HG03521 (cell line): ENCODE data around the gene UGT1A6.

ENCODE experiments used
- ATAC-seq: cut with Tn5 transposase; IDR thresholded peaks from one replicate; pipeline ENCODE4 v1.9.1; 2021; ENCODE audit warnings: mild to moderate bottlenecking, moderate library complexity; ENCODE audit not compliant: unreplicated experiment

UGT1A6 gene

DNA sequence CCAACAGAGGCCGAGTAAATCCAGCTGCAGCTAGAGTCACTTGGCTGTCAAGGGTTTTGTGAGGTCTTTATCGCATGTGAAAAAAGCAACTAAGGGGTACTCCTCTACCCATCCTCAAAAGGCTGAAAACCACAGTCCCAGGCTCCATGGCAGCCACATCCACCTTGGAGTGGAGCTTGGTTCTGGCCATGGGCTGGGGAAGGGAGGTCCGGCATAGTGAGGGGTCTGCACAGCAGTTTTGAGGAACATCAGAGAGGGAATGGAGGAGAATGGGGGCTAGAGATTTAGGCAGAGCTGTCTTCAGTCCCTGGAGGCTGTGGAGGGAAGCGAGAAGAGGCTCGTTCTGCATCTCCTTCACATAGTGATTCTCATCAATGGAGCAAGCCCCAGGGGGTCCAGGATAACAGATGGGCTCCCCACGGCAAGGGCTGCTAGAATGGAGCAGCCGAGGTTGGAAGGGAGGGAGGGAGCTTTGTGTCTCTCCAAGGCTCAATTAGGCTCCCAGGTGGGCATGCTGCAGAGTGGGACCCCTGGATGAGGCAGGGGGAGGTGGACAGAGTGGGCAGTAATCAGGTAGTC, 106.5 kb downstream of the UGT1A6 start:
- ATAC-seq, result no peak

DNA sequence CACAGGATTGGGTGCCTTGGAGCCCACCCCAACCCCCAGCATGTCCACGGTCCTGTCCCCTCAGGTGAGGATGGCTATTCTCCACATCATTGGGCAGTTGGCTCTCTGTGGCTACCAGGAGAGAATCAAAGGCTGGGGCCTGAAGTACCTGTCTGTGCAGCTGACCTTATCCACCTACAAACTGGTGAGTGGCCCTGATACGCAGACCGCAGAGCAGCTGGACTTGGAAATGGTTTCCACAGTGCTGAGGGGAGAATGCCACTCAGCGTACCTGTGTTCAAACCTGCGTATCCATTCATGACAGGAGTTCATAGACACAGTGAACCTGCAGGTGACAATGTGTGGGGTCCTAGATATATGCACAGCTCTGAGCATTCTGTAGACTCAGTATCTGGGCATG, 107.0 kb downstream of the UGT1A6 start:
- no peak for ATAC-seq

DNA sequence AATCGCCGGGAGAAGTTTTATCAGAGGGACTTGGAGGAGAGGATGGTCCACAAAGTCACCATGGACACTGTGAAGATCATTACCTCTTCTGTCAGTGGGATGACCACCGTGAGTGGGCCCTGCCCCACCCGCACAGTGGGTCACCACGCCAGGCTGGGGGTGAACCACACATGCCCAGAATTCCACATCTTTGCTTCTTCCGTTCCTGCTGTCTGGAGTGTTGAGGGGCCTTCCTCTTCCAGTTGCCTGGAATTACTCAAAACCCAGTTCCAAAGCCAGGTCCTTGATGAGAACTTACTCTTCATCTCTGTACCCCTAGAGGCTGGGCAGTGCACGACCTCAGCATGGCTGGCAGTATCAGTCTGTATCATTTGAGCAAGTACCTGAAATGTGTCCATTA, 107.5 kb downstream of the UGT1A6 start:
- ATAC-seq, result no peak

DNA sequence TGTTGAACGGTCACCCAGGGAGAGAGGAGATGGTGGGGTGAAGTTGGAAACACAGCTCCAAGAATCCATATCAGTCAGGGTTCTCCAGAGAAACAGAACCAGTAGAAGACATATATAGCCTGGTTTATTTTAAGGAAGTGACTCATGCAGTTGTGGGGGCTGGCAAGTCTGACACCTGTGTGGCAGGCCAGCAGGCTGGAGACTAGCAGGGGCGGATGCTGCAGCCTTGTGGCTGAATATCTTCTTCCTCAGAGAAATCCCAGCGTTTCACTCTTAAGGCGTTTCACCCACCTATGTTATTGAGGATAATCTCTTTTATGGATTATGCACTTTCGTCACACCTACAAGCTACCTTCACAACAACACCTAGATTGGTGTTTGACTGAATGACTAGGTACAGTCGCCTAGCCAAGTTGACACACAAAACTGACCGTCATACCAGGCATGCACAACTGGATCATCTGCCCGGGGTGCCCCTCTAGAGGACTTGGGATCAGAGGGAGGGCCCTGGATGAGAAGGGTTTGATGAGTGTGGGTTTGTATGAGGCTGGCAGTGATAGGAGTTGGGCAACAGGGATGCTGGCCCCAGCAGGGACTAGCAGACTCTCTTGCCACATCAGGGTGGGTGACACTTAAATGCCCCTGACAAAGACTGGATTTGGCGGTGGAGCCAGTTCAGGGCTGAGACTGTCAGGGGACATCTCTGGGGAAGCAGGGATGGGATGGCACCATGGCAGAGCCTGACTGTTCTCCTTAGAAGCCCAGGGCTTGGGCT, 108.9 kb downstream of the UGT1A6 start:
- no peak for ATAC-seq

DNA sequence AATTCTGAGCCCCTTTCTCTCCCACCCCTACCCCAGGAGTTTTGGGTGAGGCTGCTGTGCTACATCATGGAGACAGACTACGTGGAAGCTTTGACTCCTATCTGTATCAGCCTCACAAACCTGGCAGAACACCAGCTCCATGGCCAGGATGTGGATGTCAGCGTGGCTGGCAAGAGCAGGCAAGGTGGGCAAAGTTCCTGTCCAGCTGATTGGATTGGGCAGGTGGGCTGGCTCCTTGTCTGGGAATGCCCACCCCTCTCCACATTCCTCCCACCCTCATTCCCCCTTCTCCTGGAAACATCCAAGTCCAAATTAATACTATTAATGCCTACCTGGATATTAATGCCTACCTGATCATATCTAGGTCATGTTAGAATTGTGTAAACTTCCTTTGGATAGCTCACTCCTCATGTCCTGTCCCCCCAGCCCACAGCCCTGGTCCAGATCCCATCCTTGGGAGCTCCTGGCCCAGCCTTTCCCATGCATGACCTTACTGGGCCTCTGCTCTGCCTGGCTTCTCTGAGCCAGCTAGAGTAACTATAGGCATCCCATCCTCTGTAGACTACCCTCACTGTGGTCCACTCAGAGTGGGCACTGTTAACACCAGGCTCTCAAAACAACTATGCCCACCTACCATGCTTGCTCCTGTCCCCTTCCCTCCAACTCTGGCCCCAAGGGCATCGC, 109.6 kb downstream of the UGT1A6 start:
- ATAC-seq, result no peak

DNA sequence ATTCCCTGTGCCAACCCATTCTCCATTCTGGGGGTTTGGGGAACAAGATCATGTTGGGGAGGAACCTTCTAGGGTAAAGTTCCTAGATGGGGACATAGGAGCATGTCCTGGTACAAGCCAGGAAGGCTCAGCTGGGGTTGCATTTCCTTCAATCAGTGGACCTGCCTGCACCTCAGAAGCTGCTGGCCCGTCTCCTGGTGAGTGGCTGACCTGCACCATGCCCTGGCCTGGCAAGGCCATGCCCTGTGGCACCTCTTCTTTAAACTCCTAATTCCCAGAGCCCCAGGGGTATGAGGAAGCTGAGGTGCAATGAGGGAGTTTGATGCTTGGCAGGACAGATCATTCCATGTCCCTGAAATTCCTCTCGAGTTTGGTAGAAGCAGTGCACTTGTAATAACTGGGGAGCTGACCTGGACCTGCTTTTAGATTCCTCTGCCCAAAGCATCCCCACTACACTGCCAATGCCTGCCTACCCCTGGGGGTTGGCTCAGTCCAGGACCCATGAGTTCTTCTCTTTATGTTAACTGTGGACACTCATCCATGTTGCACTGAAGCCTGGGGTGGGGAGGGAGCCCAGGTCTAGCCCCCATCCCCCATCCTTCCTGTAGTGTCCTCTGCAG, 110.7 kb downstream of the UGT1A6 start:
- no peak for ATAC-seq

DNA sequence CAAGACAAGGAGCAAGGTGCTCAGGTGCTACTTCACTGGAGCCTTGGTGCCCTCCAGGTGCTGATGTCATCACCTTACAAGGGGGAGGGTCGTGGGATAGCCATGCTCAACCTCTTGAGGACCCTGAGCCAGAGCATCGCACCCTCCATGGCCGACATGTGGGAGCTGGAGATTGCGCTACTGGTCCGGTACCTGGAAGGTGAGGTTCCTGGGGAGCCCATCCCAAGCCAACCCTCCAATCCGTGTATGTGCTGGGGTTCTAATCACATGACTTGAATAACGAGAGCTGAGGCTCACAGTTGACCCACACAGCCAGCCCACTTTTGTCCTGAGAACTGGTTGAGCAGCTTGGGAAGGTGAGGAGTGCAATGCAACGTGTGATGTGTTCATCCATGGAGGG, 111.3 kb downstream of the UGT1A6 start:
- ATAC-seq, result no peak

DNA sequence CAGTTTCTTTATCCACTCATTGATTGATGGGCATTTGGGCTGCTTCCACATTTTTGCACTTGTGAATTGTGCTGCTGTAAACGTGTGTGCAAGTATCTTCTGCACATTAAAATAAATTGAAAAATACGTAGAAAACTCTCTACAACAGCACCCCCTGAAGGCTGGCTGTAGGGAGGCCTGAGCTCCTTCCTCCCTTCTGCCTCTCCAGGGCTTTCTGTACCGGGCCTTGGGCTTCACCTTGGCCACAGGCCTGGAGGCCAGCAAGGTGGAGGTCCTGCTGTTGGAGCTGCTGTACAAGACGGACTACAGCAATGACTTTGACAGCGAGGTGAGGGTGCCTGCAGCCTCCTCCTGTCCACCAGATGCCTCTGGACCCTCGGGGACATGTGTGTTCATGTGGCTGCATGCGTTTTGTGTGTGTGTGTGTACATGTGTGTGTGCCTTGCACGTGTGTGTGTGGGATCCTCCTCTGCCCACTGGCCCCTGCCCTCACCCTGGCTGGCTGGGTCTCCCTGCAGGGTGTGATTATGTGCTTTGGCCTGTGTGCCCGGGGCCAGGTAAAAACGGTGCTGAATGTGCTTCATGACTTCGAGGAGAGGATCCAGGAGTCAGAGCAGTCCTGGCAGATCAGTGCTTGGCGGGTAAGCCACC, 114.7 kb downstream of the UGT1A6 start:
- ATAC-seq, result no peak

DNA sequence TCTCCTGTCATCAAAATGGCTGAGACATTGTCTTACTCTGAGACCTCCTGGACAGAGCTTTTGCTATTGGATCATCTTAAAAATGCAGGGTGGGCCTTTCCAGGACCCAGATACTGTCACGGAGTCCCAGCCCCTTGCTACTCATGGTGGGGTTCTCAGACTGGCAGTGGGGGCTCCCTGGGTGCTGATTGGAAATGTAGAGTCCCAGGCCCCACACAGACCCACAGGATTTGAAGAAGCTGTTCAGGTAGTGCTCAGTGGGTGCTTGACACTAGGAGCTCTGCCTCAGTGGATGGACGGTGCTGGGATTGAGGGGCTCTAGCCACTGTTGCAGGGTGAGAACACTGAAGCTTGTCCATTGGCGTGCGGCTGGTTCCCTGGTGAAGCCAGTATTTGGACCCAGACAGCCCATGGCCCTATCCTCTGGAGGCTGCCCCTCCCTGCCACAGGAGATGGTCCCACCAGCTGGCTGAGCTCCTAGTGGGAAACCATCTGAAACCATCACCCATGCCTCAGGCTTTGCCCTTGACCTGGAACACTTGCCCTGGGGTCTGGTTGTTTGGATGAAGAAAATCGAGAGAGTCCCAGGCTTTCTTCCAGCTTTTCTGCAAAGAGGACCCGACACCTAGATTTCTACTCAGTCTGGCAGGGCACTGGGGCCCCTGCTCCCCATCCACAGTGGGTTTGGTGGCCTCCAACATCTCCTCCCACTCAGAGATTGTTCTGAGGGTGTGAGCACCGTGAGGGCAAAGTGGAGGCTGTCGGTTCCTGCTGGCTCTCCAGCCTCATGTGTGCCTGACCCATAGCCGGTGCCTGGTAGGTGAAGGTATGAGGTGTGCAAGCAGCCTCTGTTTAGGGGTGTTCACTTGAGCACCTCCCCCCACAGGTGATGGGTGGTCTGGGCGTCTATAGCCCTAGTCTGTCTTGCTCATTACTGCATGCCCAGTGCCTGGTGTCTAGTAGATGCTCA, 115.6 kb downstream of the UGT1A6 start:
- no peak for ATAC-seq

DNA sequence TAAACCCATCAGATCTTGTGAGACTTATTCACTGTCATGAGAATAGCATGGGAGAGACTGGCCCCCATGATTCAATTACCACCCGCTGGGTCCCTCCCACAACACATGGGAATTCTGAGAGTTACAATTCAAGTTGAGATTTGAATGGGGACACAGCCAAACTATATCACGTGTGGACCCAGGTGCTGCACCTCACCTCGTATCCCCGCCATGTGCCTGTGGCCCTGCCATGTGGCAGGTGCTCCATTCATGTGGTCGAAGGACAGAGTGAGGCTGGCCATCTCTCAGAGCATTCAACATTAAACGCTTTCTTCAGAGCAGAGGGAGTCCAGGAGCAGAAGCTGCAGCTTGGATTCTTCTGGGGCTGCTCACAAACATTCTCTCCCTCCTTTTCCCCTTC, 117.7 kb downstream of the UGT1A6 start:
- ATAC-seq, result no peak

DNA sequence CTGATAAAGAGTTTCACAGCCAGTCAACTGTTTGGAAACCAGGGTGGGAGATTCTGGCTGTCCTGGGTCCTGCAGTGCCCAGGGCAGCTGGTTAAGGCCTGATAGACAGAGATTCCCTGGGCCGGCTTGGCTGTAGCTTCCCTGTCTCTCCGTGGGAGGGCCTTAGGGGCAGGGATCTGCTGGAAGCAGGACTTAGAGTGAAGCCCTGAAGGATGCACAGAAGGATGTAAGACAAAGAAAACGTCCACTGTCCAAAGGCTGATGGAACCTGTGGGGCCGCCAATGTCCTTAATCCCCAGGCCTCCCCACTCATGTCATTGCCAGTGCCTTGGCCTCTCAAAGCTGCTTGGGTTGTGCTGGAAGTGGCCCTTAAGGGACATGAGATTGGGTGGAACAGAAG, 118.4 kb downstream of the UGT1A6 start:
- ATAC-seq, result no peak

DNA sequence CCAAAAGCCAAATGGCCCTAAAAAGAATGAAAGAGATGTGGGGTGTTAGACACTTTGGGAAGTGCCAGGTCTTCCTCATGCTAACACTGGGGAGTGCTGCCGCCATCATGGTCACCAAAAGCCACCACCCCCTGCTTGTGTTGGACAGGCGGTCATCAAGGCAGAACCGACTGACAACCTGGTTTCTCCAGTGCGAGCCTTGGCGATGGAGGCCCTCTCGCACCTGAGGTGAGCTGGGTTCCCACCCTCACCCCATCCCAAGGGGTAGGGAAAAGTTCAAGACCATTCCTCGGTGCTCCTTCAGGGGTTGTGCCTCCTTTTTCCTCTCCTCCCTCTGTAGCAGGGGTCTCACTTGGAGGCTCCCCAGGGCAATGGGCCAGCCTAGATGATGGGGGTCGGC, 119.0 kb downstream of the UGT1A6 start:
- no peak for ATAC-seq

DNA sequence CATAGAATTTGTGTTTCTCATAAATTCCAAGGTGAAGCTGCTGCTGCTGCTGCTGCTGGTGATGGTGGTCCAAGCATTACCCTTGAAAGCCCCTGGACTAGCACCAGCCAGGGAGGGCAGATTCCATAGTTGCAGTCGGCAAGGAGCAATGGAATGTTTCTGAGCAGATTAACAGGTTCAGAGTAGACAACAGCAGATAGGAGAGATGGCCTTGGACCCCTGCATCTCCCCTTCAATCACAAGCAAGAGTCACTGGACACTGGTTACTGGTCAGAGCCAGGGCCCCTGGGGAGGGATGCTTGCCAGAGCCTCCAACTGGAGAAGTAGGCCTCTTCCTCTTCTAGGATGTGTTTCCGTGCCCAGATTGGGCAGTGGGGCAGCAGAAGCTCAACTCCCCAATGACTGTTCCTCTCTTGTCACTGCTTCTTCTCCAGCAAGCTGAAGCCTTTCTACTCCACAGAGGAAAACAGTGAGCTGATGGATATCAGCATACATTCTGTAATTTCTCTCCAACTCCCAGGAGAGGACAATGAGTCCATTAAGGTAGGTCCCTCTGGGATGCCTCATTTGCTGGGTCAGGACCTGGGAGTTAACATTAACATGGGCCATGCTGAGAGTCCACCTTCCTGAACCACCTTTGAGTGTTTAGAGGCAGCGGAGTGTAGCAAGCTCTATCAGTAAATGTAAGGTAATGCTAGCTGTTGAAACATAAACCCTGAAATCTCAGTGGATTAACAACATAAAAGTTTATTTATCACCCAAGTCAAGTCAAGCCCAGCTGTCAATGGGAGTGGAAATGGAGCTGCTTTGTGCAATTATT, 120.8 kb downstream of the UGT1A6 start:
- ATAC-seq, result no peak

DNA sequence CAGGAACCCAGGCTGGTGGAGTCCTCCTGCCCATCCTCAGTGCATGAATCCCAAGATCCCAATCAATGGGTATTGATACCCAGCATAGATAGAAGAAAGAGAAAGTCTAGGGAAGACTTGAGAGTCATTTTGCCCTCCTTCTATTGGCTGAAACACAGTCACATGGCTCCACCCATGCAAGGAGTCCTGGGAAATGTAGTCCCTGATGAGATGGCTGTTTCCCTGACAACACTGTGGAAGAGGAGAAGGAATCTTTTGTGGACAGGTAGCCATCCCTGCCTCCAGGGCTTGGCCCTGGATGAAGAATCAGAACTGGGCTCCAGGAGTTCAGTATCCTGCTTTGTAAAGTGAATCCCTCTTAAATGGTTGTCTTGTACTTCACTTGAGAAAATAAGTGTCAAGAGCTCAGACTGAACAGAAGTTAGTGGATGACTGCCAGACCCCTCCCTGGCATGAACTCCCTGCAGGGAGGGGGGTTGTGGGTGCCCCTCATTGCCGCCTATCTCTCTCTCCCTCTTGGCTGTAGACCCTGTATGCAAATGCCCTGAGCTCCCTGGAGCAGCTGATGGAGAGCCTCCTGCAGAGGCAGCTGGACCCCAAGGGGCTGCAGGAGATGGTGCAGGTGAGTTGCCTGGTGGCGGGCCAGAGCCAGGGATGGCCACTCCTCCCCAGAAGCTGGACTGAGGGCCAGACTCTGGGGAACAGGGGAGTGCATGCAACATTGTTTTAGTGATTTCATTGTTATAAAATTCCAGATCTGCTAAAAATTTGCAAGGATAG, 121.6 kb downstream of the UGT1A6 start:
- ATAC-seq, result no peak

DNA sequence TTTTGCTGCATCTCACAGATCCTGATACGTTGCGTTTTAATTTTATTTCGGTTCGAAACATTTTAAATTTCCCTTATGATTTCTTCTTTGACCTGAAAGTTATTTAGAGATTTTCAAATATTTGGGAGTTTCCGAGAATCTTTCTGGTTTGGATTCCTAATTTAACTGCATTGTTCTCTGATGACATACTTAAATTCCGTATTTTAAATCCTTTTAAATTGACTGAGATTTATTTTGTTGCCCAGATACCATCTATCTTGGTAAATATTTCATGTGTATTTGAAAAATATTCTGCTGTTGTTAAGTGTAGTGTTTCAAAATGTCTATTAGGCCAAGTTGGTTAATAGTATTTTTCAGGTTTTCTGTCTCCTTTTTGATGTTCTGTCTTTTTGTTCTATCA, 123.2 kb downstream of the UGT1A6 start:
- ATAC-seq, result no peak

DNA sequence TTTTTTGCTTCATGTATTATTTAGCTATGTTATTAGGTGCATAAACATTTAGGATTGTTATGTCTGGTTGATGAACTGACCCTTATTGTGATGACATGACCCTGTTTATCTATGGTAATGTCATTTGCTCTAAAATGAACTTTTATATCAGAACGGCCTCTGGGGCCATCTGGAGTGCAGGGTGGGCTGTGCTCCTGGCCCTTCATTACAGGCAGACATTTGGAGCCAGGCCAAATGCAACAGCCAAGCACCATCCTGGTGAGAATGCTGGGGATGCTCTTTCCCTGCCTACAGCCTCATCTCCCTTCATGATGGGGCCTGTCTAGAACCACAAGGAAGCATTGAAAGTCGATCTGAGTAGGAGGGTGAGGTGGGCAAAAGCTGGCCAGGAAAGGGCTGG, 123.6 kb downstream of the UGT1A6 start:
- no peak for ATAC-seq

DNA sequence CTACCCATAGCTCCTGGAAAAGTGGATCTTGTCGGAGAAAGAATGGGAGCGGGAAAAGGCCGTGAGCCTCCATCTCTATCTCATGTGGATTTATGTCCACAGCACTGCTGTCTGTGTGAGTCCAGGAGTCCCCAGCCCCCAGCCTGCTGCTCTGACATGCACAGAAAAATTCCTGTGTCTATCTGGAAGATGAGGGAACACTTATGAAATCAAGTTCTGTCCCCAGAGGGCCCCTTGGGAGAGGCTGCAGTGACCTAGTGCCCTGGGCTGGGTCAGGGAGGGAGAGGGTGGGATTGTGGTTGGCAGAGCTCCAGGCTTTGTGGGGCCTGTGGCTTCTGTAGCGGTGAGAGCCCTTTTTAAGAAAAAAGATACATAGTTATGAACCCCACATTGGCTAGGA, 124.1 kb downstream of the UGT1A6 start:
- no peak for ATAC-seq

DNA sequence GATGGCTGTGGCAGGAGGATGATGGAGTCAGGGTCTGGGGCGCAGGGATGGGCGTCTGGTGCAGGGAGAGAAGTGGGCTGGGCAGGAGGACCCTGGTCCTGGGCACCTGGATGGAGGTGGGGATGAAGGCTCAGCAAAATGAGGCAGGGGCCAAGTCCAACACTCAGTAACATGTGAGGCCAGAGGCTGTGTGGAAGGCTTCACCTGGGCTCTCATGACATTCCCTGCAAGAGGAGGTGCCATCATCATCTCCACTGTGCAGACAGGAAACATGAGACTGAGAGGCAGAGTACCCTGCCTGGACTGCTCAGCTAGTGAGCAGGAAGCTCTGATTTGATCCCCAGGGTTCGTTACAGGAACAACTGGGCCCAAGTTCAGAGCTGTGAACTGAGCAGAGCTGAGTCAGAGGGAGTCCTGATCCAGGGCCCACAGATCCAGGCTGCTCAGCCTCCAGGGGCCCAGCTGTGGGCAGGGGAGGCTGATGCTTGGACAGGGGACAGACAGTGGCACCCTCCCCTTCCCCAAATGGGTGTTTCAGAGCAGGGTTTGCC, 124.7 kb downstream of the UGT1A6 start:
- no peak for ATAC-seq
